RKO (cell line): ENCODE results near the gene PPP4C.
"Not testable (repeated sequence)": the region's sequence is repeated elsewhere in the genome, so short reads cannot be mapped to it uniquely, and the experiment has no call there.

Source experiments
- DNase-seq: peaks from one replicate; pipeline ENCODE4 v3.0.0-alpha.2; 2016; ENCODE audit warnings: low spot score

Gene PPP4C

DNA sequence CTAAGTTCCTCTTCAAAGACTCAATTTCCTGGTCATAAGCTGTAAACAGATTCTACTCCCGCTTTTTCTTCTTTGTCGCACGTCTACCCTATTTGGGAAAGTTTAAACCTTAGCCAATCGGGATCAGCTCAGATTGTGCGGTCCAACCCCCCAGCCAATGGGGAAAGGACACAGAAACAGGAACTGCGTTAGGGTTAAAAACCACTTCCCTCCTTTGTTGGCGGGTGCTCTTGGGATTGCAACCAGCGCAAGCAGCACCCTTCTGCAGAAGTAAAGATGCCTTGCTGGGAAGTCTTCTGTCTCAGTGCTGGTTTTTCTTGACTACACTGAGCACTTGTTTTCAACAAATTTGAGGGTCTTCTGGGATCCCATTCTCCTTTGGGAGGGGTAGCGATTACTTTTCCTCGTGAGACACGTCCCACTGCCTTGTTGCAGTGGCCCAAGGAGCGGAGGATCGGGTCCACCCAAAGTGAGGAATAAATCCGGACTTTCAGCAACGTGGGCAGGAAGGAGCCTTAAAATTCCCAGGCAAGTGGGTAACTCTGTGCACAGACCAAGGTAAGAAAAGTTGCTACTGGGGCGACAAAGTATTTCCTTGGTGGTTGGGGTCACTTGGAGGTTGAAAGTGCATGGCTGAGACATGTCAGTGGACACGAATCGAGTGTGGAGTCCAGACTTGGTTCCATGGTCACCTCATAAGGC lies 21.2 kb downstream of the PPP4C start:
- DNase-seq: no peak

GRCh38 chr16:30104090-30104489 lies 28.3 kb downstream of the PPP4C start:
- no peak for DNase-seq

DNA sequence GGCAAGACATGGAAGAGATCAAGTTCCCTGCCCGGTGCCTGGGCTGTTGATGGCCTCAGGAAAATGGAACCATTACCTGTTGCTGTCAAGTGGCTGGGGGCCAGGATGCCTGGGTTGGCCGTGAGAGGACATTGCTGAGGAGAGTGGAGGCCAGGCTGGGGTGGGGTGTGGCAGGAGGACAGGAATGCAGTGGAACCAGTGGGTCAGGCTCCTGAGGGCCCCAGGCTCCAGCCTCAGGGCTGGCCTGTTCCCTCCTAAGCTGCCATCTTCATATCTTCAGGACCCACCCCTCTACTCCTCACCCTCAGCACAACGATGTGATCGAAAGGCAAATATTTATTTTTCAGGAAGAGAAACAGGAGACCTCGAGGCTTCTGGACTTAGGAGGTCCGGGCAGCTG lies 28.7 kb downstream of the PPP4C start:
- no peak for DNase-seq

DNA sequence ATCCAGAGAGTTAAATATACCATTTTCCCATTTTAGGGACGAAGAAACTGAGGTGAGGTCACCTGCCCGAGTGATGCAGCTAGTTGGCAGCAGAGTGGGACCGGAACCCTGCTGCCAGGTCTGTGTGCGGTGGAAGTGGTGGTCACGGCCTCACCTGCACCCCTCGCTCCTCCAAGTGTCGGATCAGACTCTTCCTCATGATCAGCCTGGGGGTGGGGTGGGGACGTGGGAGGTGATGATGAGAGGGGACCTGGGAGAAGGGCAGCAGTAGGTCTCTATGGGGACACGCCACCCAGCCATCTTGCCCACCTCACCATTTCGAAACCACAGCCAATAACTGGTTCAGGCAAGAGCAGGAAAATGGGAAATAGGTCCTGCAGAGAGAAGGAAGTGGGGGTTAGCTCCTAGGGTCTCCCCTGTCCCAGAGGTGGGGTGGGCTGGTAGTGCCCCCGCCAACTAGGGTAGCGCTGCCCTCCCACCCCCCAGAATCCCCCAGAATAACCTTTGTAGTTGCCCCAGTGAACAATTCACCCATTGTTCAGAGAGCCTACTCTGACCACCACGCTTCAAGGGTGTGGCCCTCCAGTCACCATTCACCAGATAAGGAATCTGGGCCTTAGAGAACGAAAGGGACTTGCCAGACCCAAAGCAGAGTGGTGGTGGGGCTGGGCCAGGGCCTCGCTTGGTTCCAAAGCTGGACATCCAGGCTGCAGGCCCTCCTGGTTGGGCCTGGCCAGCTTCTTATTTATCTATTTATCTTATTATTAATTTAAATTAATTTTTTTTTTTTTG lies 32.5 kb downstream of the PPP4C start:
- DNase-seq: no peak

- DNase-seq: no peak
Measured at GRCh38 chr16:30110661-30111060, 34.9 kb downstream of the PPP4C start.

- DNase-seq: peak; percentile 47
Measured at GRCh38 chr16:30112197-30113030, 36.6 kb downstream of the PPP4C start.

DNA sequence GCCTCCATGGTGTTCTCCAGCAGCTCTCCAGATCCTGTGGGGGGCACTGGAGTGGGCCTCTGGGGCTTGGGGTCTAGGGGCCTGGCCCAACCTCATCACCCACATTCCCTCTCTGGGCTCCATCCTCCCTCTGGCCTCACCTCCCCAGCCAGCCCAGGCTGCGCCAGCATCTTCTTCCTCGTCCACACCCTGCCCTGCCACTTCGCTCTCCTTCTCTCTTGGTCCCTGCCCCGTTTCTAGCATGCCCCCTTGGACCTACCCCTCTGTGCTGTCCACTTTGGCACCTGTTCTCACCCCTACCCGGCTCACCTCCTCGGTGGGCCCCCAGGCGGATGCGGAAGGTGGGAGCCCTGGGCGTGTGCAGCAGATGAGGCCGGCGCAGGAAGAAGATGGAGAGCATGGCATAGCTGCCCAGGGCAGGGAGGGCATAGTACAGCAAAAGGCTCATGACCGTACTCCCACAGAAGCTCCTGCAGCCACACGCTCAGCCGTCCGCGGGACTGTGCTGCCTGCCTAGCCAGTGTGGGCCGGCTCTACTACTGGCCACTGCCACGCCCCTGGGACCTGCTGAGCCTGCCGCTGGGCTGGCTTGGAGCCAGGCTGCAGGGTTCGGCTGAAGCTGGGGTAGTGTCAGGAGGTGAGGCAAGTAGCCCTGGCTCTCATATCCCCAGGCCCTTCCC lies 37.4 kb downstream of the PPP4C start, which contains the start of gene GDPD3:
Gene GDPD3 (minus strand): TSS at position 507 of the 680 bp plus-strand sequence. CDS start 59 bp downstream, at position 448.
- no peak for DNase-seq

GRCh38 chr16:30113711-30114333 lies 38.0 kb downstream of the PPP4C start:
- DNase-seq: peak; percentile 64

GRCh38 chr16:30114411-30114810 lies 38.6 kb downstream of the PPP4C start:
- DNase-seq: no peak

GRCh38 chr16:30114833-30115232 lies 39.0 kb downstream of the PPP4C start:
- DNase-seq: not testable (repeated sequence)

- DNase-seq: no peak
Measured at GRCh38 chr16:30115238-30115637, 39.4 kb downstream of the PPP4C start.

DNA sequence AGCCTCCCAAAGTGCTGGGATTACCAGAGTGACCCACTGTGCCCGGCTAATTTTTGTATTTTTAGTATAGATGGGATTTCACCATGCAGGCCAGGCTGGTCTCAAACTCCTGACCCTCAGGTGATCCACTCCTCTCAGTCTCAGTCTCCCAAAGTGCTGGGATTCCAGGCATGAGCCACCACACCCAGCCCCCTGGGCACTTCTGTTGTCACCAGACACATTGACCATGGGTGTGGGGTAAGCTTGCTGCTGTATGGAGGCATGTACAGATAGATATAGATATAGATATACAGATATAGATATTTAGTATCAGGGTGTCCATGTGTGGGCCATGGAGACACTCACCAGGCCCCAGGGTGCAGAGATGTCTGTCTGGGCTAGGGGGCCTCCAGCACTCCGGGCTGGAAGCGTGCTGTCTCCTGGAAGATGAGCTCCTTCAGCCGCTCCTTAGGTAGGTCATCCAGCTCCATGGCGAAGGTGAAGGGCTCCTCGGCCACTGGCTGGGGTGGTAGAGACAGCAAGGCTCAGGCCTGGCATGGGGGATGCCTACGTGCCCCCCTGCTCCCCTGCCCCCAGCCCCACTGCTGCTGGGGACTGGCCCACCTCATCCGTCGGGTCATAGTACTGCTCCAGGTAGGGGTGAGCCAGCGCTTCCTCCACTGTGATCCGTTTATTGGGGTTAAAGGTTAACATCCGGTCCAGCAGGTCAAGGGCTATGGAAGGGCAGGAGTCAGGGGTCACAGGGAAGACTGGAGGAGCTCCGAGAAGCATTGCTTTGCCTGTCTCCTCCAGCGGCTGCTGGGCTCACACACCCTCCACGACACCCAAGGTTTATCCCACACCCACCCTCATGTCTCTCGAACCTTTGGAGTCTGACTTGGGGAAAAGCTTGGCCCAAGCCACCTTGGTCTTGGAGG lies 40.8 kb downstream of the PPP4C start:
- DNase-seq: no peak

- DNase-seq: no peak
Measured at GRCh38 chr16:30117768-30118167, 42.0 kb downstream of the PPP4C start.

DNA sequence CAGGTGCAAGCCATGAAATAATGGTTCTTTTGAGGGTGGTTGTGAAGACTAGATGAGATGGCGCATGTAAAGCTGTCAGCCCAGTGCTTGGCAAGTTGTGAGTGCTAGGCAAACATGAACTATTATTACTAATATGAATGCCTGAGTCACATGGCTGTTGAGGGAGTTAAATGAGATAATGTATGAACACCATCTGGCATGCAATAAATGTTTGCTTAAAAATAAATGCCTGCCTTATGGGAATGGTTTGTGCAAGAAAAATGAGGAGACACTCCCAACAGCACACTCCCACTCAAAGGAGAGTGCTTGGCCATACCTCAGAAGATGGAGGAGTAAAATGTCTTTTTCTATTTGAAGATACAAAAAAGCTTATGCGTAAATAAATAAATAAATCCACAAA lies 43.6 kb downstream of the PPP4C start:
- no peak for DNase-seq

- DNase-seq: no peak
Measured at GRCh38 chr16:30120340-30121105, 44.7 kb downstream of the PPP4C start.

GRCh38 chr16:30121741-30122571 lies 46.2 kb downstream of the PPP4C start:
- DNase-seq: no peak

DNA sequence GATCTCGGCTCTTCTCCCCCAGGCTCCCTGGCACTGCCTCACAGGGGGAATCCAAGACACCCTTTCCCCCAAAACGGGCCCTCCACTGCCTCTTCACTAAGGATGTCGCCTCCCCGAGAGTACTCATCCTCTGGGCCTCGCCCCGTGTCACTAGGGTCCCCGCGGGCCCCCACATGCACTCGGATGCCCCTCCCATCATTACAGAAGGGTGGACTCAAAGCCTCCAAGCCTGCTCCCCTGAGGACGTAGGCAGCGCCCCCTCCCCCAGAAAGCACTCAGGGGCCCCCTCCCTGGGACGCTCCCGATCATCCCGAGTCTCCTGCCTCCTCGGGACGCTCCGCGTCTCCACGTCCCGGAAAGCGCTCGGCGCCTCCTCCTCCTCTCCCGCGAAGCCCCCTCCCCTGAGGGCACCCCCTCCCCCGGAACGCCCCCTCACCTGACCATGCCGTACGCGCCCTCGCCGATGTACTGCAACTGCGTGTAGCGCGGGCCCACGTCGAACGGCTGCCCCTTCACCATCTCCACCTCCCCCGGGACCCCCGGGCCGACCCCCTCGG lies 46.9 kb downstream of the PPP4C start:
- no peak for DNase-seq

DNA sequence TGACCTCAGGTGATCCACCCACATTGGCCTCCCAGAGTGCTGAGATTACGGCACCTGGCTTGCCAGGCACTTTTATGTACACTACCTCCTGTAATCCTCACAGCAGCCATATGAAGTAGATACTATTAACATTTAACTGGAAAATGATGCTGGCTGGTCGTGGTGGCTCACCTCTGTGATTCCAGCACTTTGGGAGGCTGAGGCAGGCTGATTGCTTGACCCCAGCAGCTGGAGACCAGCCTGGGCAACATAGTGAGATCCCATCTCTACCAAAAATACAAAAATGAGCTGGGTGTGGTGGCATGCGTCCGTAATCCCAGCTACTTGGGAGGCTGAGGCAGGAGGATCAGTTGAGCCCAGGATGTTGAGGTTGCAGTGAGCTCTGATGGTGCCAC lies 49.2 kb downstream of the PPP4C start:
- no peak for DNase-seq
